Ascending aorta (tissue), 2 donors: ENCODE data around the gene CEP135. TPM values are rescaled to one million over a fixed set of nuclear protein-coding genes. Genes with fewer than 3 reads are reported as not detected.

ENCODE experiments used
- DNase-seq, 2 donors: peaks; one replicate each; pipeline ENCODE4 v3.0.0-alpha.2; 2019; ENCODE audit warnings: low spot score in 2 of 2
- H3K27ac ChIP-seq, 2 donors: fragments of 200-600 bp; sonication (generic); one replicate each; pipeline ENCODE4 v1.5.1; 2016 to 2017; ENCODE audit warnings: mild to moderate bottlenecking in 1 of 2
- H3K27me3 ChIP-seq: fragments of 200-600 bp; sonication (generic); one replicate; pipeline ENCODE4 v1.5.1; 2017
- H3K36me3 ChIP-seq, 2 donors: fragments of 200-600 bp; sonication (generic); one replicate each; pipeline ENCODE4 v1.5.1; 2016
- H3K4me1 ChIP-seq, 2 donors: fragments of 200-600 bp; sonication (generic); one replicate each; pipeline ENCODE4 v1.5.1; 2016 to 2017; ENCODE audit warnings: mild to moderate bottlenecking in 1 of 2
- H3K4me3 ChIP-seq, 2 donors: fragments of 200-600 bp; sonication (generic); one replicate each; pipeline ENCODE4 v1.5.1; 2016 to 2017; ENCODE audit warnings: mild to moderate bottlenecking in 1 of 2
- H3K9me3 ChIP-seq, 2 donors: fragments of 200-600 bp; sonication (generic); one replicate each; pipeline ENCODE4 v1.5.1; 2016
- CTCF ChIP-seq, 3 experiments: fragments of 200-600 bp in 2 of 3; fragments of 450-650 bp in 1 of 3; sonication (generic) in 2 of 3; IDR thresholded peaks; one replicate each; pipeline ENCODE4 v1.5.1; 2016 to 2019; ENCODE audit warnings: antibody characterized with exemption in 3 of 3, mild to moderate bottlenecking in 1 of 3, moderate library complexity in 1 of 3
- intact Hi-C: fragments of 100-400 bp; cut with DNase I; formaldehyde crosslinking; loops from one replicate; pipeline ENCODE4 v1.15.1; 2023
- total RNA-seq: library from RNA; depleted of rRNA; stranded (reverse); fragments of >200 nt; gene quantifications from one replicate; pipeline ENCODE4 v1.1.0, GENCODE V29; 2016

CEP135 gene
- total RNA-seq, 1 donor from 2014 or later, result 0.53 TPM

DNA sequence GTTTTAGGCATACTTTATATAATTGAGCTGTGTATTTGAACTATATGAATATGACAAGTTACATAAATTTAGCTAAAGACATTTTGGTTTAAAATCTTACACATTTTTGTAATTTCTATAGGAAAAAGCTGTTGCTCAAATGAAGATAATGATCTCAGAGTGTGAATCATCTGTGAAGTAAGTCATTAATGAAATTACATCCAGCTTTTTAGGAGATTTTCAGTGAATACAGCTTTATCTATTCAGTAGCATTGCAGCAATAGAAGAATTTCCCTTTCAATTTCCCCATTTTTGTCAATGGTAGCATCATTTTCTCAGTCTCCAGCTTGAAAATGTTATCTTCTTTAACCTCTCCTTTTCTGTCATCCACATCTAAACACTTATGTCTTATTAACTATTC is 59.5 kb downstream of the CEP135 start:
- intact Hi-C loops, result no loop called here
- Histone ChIP-seq H3K4me3 (no peak overlapping the region), H3K4me1 (no peaks in the 10 kb centered on the region), H3K27me3 (no peaks in the 10 kb centered on the region), H3K27ac (no peak overlapping the region), H3K9me3 (no peaks in the 10 kb centered on the region), H3K36me3 (peaks cover 18 to 56% of the 10 kb centered on the region in 2 donors)
- TF ChIP-seq CTCF (IDR thresholded peaks at IDR 0.05), result no peak
- no peak for DNase-seq

- TF ChIP-seq CTCF (IDR thresholded peaks at IDR 0.05), result no peak
- DNase-seq, result no peak
- no peak overlapping the region for H3K4me3 ChIP-seq
- H3K27me3 ChIP-seq, result no peaks in the 10 kb centered on the region
- no peaks in the 10 kb centered on the region for H3K9me3 ChIP-seq
- intact Hi-C loops, result no loop called here
- peaks cover 7 to 52% of the 10 kb centered on the region in 2 donors for H3K36me3 ChIP-seq
- H3K4me1 ChIP-seq, result no peaks in the 10 kb centered on the region
- H3K27ac ChIP-seq, result no peak overlapping the region
Observed at GRCh38 chr4:56026596-56026995, 77.9 kb downstream of the CEP135 start.

DNA sequence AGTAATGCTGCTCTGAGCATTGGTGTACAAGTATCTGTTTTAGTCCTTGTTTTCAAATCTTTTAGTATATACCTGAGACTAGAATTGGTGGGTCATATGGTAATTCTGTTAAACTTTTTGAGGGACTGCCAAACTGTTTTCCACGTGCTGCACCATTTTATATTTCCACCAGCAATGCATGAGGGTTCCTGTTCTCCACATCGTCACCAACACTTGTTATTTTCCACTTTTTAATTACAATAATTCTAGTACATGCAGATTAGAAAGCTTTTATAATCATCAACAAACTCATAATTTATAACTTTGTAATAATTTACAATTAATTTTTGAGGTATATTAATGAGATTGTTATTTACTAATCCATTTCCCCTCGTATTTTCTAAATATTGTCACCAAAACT is 79.4 kb downstream of the CEP135 start:
- Histone ChIP-seq H3K9me3 (no peaks in the 10 kb centered on the region), H3K27me3 (no peaks in the 10 kb centered on the region), H3K27ac (no peak overlapping the region), H3K4me1 (no peaks in the 10 kb centered on the region), H3K4me3 (no peak overlapping the region), H3K36me3 (peaks cover 7 to 52% of the 10 kb centered on the region in 2 donors)
- no peak for DNase-seq
- TF ChIP-seq CTCF (IDR thresholded peaks at IDR 0.05), result no peak
- intact Hi-C loops, result no loop called here

- DNase-seq, result no peak
- Histone ChIP-seq H3K27ac (no peak overlapping the region), H3K36me3 (no peaks in the 10 kb centered on the region), H3K9me3 (no peaks in the 10 kb centered on the region), H3K4me1 (no peaks in the 10 kb centered on the region), H3K4me3 (no peak overlapping the region), H3K27me3 (no peaks in the 10 kb centered on the region)
- TF ChIP-seq CTCF (IDR thresholded peaks at IDR 0.05), result no peak
- intact Hi-C loops, result no loop called here
Observed at GRCh38 chr4:56038487-56039162, 89.9 kb downstream of the CEP135 start.

GRCh38 chr4:56040842-56041241 is 92.1 kb downstream of the CEP135 start:
- intact Hi-C loops, result no loop called here
- Histone ChIP-seq H3K9me3 (no peaks in the 10 kb centered on the region), H3K36me3 (no peaks in the 10 kb centered on the region), H3K4me1 (no peaks in the 10 kb centered on the region), H3K27me3 (no peaks in the 10 kb centered on the region), H3K4me3 (no peak overlapping the region), H3K27ac (no peak overlapping the region)
- DNase-seq, result no peak
- no peak for TF ChIP-seq CTCF (IDR thresholded peaks at IDR 0.05)

DNA sequence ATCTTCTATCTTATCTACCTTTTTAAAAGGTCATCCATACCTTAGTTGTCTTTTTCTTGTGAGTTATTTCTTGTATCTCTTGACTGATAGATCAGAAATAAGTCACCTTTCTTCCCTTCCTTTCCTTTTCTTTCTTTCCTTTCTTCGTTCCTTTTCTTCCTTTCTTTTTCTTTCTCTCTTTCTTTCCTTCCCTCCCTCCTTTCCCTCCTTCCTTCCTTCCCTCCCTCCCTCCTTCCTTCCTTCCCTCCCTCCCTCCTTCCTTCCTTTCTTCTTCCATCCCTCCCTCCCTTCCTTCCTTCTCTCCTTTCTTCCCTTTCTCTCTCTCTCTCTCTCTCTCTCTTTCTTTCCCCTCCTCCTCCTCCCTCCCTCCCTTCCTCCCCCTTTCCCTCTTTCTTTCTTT is 93.5 kb downstream of the CEP135 start:
- no peaks in the 10 kb centered on the region for H3K27me3 ChIP-seq
- H3K9me3 ChIP-seq, result no peaks in the 10 kb centered on the region
- intact Hi-C loops, result no loop called here
- H3K27ac ChIP-seq, result no peak overlapping the region
- no peak for DNase-seq
- no peaks in the 10 kb centered on the region for H3K36me3 ChIP-seq
- no peak overlapping the region for H3K4me3 ChIP-seq
- TF ChIP-seq CTCF (IDR thresholded peaks at IDR 0.05), result no peak
- no peaks in the 10 kb centered on the region for H3K4me1 ChIP-seq
